ENCODE results near the gene NID1.

NID1 gene

GRCh38 chr1:236039740-236040685 is 24.9 kb downstream of the NID1 start:
- no peak overlapping the region for H3K4me3 ChIP-seq (replicated peaks; ENCODE audit: low read depth, low read length)
- no peak for DNase-seq (ENCODE audit: low read depth)
- no peak for TF ChIP-seq CTCF (IDR thresholded peaks at IDR 0.05; ENCODE audit: low read length, missing control alignments)

DNA sequence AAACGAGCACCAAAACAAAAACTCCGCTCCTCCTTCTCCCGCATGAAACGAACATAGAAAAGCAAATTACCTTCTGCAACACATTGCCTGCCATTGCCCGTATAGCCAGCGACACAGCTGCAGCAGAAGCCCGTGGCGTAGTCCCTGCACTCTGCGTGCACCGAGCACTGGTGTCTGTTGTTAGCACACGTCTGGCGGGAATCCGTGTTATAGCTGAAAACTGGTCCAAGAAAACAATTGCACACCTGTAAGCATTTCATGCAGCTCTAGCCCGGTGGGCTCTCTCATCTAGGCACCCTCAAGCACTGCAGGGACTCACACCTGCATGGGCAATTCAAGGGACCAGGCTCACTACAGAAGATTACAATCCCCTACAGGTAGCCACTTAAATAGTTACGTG is 26.9 kb downstream of the NID1 start:
- no peak for TF ChIP-seq CTCF (IDR thresholded peaks at IDR 0.05; ENCODE audit: low read length, missing control alignments)
- no peak for DNase-seq (ENCODE audit: low read depth)
- H3K4me3 ChIP-seq (replicated peaks; ENCODE audit: low read depth, low read length): no peak overlapping the region

GRCh38 chr1:236035681-236036101 is 29.2 kb downstream of the NID1 start:
- TF ChIP-seq CTCF (IDR thresholded peaks at IDR 0.05; ENCODE audit: low read length, missing control alignments): no peak
- DNase-seq (ENCODE audit: low read depth): no peak
- H3K4me3 ChIP-seq (replicated peaks; ENCODE audit: low read depth, low read length): no peak overlapping the region

DNA sequence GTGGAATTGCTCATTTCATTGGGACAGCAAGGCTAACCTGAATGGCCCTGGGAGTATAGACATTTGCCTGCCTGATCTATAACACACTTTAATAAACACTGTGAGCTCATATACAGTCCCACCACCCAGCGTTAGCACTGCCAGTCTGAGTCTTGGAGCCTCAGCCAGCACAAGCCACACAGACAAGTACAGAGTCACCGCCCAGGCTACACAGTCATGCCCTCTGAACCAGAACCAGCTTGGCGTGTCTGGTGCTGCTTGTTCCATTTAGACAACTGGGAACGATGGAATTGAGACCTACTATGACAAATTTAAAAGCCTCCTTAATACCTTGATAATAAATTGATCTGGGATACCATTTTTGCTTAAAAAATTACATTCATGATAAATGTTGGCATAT is 31.6 kb downstream of the NID1 start:
- TF ChIP-seq CTCF (IDR thresholded peaks at IDR 0.05; ENCODE audit: low read length, missing control alignments): no peak
- DNase-seq (ENCODE audit: low read depth): no peak
- no peak overlapping the region for H3K4me3 ChIP-seq (replicated peaks; ENCODE audit: low read depth, low read length)

- DNase-seq (ENCODE audit: low read depth): no peak
- H3K4me3 ChIP-seq (replicated peaks; ENCODE audit: low read depth, low read length): no peak overlapping the region
- no peak for TF ChIP-seq CTCF (IDR thresholded peaks at IDR 0.05; ENCODE audit: low read length, missing control alignments)
These were observed 34.4 kb downstream of the NID1 start for GRCh38 chr1:236030534-236030933.

GRCh38 chr1:236029428-236029940 is 35.4 kb downstream of the NID1 start:
- DNase-seq (ENCODE audit: low read depth): no peak
- no peak overlapping the region for H3K4me3 ChIP-seq (replicated peaks; ENCODE audit: low read depth, low read length)
- no peak for TF ChIP-seq CTCF (IDR thresholded peaks at IDR 0.05; ENCODE audit: low read length, missing control alignments)

Measured in fibroblast of pulmonary artery (primary cell).